Osteoblast (primary cell): Measurements from ENCODE around the gene HAUS8. TPM values are rescaled to one million over a fixed set of nuclear protein-coding genes. Genes with fewer than 3 reads are reported as not detected.
A peak's percentile ranks its signal among the peaks of the same experiment; 100 is the strongest.

ENCODE experiments used
- DNase-seq: peaks from one replicate; pipeline ENCODE4 v3.0.0; 2011; ENCODE audit warnings: low spot score, mixed read lengths; ENCODE audit not compliant: insufficient read length; ENCODE audit errors: missing footprints
- H2AFZ ChIP-seq: 2 replicates; pipeline ENCODE4 v1.6.0; 2011; ENCODE audit warnings: mild to moderate bottlenecking, low read length
- H3K27ac ChIP-seq: 2 replicates; pipeline ENCODE4 v1.5.1; 2011; ENCODE audit warnings: mild to moderate bottlenecking, low read depth, low read length, moderate library complexity
- H3K27me3 ChIP-seq: 2 replicates; pipeline ENCODE4 v1.6.0; 2012; ENCODE audit warnings: mild to moderate bottlenecking, control low read depth, inconsistent platforms, low read length, moderate library complexity; ENCODE audit not compliant: insufficient read depth
- H3K36me3 ChIP-seq: 2 replicates; pipeline ENCODE4 v1.5.1; 2011; ENCODE audit warnings: mild to moderate bottlenecking, low read length, control low read depth, moderate library complexity; ENCODE audit not compliant: insufficient read depth
- H3K4me1 ChIP-seq: 2 replicates; pipeline ENCODE4 v1.5.1; 2011; ENCODE audit warnings: mild to moderate bottlenecking, low read length, control low read depth, moderate library complexity; ENCODE audit not compliant: insufficient read depth
- H3K4me2 ChIP-seq: 2 replicates; pipeline ENCODE4 v1.6.0; 2011; ENCODE audit warnings: mild to moderate bottlenecking, low read length; ENCODE audit not compliant: insufficient read depth
- H3K4me3 ChIP-seq: fragments of 200-600 bp; sonication (generic); 3 replicates; pipeline ENCODE4 v1.5.1; 2012; ENCODE audit warnings: mild to moderate bottlenecking, low read length, inconsistent platforms; ENCODE audit not compliant: insufficient read depth
- H3K79me2 ChIP-seq: 2 replicates; pipeline ENCODE4 v1.6.0; 2012; ENCODE audit warnings: mild to moderate bottlenecking, low read length, control low read depth, inconsistent platforms; ENCODE audit not compliant: insufficient read depth
- H3K9me3 ChIP-seq: 2 replicates; pipeline ENCODE4 v1.5.1; 2011; ENCODE audit warnings: low read depth, low read length, control low read depth
- H4K20me1 ChIP-seq: 2 replicates; pipeline ENCODE4 v1.6.0; 2012; ENCODE audit warnings: mild to moderate bottlenecking, low read length, control low read depth; ENCODE audit not compliant: insufficient read depth
- total RNA-seq: library from RNA; depleted of rRNA; stranded (reverse); fragments of >200 nt; gene quantifications from 2 replicates; pipeline ENCODE4 v1.2.3, GENCODE V29; 2012
- TF ChIP-seq, protein P1 (sequence below): IDR thresholded peaks from 2 replicates; pipeline ENCODE4 v1.5.1; 2011; ENCODE audit warnings: mild to moderate bottlenecking, low read depth, low read length, moderate library complexity; ENCODE audit errors: extremely low read depth

HAUS8 gene
- total RNA-seq, 1 donor, result 1.8 TPM

DNA sequence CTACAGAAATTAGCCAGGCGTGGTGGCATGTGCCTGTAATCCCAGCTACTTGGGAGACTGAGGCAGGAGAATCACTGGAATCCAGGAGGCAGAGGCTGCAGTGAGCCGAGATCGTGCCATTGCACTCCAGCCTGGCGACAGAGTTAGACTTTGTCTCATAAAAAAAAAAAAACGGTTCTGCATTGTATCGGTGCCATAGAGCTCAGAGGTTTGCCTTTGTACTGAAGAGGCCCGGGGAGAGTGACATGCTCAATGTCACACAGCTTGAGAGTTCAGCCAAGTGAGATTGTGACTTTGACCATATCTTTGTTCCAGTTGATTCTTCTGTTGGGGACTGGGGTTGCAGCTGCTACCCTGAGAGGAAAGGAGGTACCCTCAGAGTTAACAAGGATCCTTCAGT lies 4.3 kb downstream of the HAUS8 start:
- DNase-seq, result peak; percentile 29
- Histone ChIP-seq H3K79me2 (peaks cover 27% of the 10 kb centered on the region), H3K27me3 (no peaks in the 10 kb centered on the region), H3K4me1 (peaks cover 10% of the 10 kb centered on the region), H3K4me3 (no peak overlapping the region), H3K36me3 (no peaks in the 10 kb centered on the region), H3K27ac (no peak overlapping the region), H2AFZ (no peak overlapping the region), H4K20me1 (no peaks in the 10 kb centered on the region), H3K9me3 (no peaks in the 10 kb centered on the region), H3K4me2 (no peak overlapping the region)
- TF ChIP-seq, protein P1, sequence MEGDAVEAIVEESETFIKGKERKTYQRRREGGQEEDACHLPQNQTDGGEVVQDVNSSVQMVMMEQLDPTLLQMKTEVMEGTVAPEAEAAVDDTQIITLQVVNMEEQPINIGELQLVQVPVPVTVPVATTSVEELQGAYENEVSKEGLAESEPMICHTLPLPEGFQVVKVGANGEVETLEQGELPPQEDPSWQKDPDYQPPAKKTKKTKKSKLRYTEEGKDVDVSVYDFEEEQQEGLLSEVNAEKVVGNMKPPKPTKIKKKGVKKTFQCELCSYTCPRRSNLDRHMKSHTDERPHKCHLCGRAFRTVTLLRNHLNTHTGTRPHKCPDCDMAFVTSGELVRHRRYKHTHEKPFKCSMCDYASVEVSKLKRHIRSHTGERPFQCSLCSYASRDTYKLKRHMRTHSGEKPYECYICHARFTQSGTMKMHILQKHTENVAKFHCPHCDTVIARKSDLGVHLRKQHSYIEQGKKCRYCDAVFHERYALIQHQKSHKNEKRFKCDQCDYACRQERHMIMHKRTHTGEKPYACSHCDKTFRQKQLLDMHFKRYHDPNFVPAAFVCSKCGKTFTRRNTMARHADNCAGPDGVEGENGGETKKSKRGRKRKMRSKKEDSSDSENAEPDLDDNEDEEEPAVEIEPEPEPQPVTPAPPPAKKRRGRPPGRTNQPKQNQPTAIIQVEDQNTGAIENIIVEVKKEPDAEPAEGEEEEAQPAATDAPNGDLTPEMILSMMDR, result no peak

DNA sequence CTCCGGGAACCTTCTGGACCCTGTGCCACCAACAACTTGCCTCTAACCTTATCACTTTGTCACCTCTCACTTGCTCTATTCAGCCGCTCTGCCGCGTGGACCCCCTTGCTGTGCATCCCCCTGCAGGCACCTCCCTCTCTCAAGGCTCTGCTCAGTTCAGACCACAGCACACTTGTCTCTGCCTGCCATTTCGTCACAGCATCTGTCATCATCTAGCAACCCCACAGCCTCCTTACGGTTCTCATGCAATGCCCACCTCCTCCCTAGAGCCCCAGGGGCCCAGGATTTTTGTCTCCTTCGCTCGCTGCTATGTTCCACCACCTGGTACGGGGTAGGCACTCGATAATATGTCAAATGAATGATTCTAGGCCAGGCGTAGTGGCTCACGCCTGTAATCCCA lies 4.8 kb downstream of the HAUS8 start:
- DNase-seq, result no peak
- Histone ChIP-seq H3K4me1 (peaks cover 10% of the 10 kb centered on the region), H3K4me3 (no peak overlapping the region), H2AFZ (no peak overlapping the region), H3K27me3 (no peaks in the 10 kb centered on the region), H3K36me3 (no peaks in the 10 kb centered on the region), H3K4me2 (no peak overlapping the region), H3K27ac (no peak overlapping the region), H3K9me3 (no peaks in the 10 kb centered on the region), H4K20me1 (no peaks in the 10 kb centered on the region), H3K79me2 (peaks cover 26% of the 10 kb centered on the region)
- TF ChIP-seq, protein P1, result no peak

DNA sequence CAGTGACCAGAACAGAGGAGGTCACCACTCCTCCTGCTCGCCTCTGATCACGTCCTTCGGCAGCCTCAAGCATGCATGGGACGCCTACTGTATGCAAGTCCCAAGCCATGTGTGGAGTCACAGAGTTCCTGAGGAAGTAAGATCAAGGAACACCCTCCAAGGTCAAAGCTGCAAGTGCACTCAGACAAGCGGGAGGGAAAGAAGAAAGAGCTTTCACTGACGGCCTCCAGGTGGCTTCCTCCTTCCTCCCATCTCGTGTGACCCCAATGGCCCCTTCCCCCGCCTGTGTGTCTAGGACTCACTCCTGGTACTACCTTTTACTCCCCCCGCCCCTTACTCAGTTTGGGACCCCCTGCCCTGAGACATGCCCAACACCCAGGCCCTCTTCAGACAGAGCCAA lies 6.1 kb downstream of the HAUS8 start:
- H3K79me2 ChIP-seq, result peaks cover 27% of the 10 kb centered on the region
- no peak overlapping the region for H3K4me2 ChIP-seq
- H3K4me1 ChIP-seq, result peaks cover 4% of the 10 kb centered on the region
- H4K20me1 ChIP-seq, result no peaks in the 10 kb centered on the region
- H3K27me3 ChIP-seq, result no peaks in the 10 kb centered on the region
- TF ChIP-seq, protein P1, result no peak
- no peak overlapping the region for H2AFZ ChIP-seq
- H3K27ac ChIP-seq, result no peak overlapping the region
- no peaks in the 10 kb centered on the region for H3K9me3 ChIP-seq
- H3K36me3 ChIP-seq, result no peaks in the 10 kb centered on the region
- peak; percentile 31 for DNase-seq
- H3K4me3 ChIP-seq, result no peak overlapping the region

DNA sequence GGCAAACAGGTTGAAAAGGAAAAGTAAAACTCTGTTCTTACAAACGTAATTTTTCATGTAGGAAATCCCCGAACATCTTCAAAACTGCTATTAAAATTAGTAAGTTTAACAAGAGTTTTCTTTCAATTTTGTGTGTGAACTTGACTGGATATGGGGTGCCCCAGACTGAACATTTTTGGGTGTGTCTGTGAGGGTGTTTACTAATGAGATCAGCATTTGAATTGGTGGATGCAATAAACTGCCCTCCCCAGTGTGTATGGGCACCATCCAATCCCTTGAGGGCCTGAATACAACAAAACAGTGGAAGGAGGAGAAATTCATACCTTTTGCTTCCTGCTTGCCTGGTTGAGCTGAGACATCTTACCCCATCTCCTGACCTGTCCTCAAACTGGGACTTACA lies 11.8 kb downstream of the HAUS8 start:
- Histone ChIP-seq H3K9me3 (peaks cover under 1% of the 10 kb centered on the region), H2AFZ (no peak overlapping the region), H3K4me1 (no peaks in the 10 kb centered on the region), H3K27me3 (no peaks in the 10 kb centered on the region), H3K36me3 (peaks cover 15% of the 10 kb centered on the region), H3K27ac (no peak overlapping the region), H4K20me1 (no peaks in the 10 kb centered on the region), H3K4me3 (no peak overlapping the region), H3K4me2 (no peak overlapping the region), H3K79me2 (peaks cover 37% of the 10 kb centered on the region)
- TF ChIP-seq, protein P1, result no peak
- DNase-seq, result peak; percentile 10
